NCI-H187 treated with DMSO at 0.1 percent for 48 hours (cell line): Measurements from ENCODE around the gene BNC2.
A peak's percentile ranks its signal among the peaks of the same experiment; 100 is the strongest.

ENCODE experiments used
- DNase-seq: peaks from one replicate; lab custom pipeline; 2025; lab: John Stamatoyannopoulos, UW

The BNC2 gene

DNA sequence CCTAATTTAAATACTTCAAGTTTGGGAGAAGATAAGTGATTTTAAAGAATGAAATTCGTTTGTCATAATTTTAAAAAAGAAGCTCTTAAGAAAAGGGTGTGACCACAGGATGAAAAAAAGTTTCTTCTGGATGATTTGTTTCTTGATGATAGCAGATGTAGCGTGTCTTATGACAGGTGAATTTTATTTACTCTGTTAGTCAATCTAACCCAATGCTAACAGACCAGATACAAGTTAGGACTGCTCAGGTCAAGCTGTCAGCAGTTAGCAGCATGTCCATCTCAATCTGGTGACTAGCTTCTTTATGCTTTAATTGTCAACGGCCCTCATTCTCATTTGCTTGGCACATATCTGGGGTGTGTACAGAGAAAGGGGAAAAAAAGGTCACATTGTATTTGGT, 456.0 kb downstream of the BNC2 start:
- no peak for DNase-seq

DNA sequence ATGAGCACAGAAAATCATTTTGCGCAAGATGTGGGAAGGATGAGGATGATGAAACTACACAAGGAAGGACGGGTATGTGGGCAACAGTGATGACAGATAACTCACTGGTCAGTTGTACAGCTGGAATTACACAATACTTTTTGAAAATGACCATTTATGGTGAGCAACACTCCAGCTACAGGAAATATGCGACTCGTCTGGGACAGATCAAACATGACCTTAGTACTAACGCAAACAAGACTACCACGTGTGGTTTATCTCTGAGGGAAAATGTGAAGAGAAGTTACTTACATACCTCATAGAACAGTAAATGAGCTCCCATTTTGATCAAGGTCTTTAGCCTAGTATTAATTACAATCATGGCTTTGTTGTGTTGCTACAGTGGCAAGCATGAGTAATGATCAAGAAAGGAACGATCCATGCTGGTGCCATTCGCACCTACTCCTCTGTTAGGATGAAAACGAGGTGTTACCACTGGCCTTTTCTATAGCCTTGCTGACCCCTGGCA, 456.9 kb downstream of the BNC2 start:
- no peak for DNase-seq

DNA sequence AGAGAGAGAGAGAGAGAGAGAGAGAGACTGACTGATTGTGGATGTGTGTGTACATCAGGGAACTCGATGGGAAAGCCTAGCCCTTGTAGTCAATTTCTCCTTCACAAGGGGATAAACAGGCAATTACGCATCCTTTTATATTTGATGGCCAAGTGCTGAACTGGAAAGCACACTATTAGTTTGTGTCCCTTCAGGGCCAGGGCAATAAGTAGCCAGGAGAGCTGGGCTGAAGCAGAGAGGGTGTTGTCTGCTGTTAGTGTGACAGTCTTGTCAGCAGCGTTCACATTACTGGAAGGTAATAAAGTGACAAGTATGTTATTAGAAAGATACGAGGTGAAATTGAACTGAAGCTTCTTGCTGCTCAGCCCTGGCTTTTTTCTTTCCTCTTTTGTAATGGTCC, 457.7 kb downstream of the BNC2 start:
- no peak for DNase-seq

DNA sequence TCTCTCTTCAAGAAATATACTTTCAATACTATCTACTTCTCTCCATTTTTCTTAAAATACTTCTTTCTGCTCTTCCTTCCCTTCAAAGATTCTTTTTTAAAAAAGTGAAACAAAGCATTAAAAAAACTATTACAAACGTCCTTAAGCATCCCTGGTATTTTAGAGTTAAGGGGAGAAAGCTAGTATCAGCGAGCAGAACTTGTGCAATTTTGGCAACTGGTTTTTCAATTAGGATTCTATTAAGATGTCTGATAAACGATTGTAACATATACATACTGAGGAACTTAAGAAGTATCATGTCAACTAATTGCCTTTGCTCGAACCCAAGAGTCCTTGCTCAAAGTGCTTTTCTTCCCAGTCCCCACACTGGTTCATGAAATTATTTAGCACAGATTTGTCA, 459.2 kb downstream of the BNC2 start:
- DNase-seq: no peak

DNA sequence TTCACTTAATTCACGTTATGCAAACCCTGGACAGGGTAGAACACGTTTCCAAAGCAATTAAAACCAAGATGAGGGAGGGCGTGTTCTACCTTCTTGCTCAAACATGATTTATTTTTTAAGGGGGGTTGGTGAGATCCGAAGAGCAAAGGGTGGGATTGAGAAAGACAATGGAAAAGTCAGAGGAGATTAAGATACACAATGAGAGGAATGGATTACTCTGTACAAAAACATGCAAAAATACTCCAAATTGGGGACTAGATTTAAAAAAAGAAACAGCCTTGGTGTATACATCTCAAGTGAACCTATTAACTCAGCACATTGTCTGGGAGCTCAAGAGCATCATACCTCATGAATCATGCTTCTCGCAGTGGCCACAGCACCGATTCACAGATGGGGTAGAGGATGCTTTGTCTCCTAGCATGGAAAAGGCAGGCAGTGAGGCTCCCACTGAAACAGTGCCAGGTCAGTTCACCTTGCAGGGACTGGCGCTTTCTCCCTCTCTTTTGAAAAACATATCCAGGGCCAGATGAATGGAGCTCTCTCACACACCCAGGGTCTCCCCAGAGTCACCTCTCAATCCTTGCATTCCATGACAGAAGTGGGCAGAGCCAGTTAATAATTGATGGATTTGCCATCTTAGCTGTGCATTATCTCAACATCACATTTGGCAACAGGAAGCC, 459.7 kb downstream of the BNC2 start:
- DNase-seq: no peak

DNA sequence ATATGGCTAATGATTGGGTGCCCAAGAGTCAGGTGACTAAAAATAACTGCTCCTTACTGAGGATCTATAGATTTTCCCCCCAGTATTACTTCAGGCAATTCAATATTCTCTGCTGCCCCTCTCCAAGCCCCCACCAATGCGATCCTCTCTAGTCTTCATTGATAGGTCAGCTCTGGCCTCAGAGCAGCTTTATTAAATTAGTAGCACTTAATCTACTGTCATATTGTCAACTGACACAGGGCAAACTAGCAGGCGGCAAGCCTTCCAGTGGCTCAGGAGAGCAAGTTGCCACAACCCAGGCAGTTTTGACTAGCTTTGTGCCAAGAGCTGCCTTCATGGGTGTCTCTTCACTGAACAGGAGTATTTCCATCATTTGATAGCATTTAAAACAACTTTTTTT, 462.9 kb downstream of the BNC2 start:
- DNase-seq: no peak

DNA sequence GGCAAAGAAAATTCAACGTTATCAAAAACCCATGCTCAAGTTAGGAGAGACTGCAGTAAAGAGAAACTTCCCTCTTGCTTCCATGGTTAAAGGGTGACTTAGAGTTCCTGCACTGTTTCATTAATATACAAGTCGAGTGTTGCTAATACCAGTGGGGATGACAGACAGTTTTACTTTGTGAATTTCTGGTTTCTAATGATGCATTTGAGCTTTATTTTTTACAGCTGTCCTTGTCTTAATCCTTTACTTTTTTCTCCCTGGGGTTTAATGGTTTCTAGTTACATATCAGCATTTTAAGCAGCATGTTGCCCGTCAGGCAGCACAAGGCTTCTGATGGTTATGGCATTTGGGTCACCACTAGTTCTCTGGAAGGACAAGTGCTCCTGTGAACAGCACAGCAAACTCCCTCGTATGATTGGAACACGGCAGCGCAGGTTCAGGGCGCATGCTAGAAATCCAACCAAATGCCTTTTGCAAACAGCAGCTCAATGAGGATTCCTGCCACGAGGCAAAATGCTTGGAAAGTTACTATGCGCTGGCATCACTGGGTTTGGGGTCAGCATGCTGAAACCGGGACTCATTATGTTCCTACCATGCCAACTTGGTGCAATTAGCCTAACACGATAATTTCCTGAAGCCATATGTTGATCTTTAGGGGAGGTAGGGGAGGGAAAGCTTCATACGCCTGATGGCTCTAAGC, 463.8 kb downstream of the BNC2 start:
- no peak for DNase-seq

DNA sequence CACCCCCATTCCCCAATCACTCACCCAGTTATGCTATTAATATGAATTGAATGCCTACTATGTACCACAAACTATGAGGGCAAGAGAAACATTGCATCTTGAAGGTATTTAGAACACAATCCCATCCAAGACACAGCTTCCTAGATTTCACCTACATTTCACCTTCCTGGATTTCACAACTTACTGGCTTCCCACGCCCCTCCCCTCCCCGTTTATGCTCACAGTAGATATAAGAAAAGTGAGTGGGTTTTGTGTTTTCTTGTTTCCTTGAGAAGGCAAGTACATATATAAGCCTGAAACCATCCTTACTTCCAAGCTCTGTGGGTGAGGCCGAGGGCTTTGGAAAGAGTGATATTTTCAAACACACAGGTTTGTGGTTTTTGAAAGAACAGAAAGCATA, 465.0 kb downstream of the BNC2 start:
- no peak for DNase-seq

DNA sequence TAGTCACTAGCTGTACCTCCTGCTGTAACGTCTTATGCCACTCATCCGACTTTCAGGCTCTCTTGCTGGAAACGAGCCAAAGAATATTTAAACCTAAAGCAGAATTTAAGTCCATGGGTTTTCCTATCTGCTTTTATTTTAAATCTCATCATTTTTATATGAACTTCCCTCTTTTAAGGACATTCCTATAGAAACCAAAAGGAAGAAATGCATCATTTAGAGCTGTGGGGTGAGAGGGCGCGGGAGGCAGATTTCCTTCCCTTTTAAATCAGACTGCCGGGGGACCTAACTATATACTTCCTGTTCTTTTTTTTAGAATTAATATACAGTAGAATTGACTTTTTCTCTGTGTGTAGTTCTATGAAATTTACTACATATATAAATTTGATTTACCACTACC, 468.8 kb downstream of the BNC2 start:
- no peak for DNase-seq

DNA sequence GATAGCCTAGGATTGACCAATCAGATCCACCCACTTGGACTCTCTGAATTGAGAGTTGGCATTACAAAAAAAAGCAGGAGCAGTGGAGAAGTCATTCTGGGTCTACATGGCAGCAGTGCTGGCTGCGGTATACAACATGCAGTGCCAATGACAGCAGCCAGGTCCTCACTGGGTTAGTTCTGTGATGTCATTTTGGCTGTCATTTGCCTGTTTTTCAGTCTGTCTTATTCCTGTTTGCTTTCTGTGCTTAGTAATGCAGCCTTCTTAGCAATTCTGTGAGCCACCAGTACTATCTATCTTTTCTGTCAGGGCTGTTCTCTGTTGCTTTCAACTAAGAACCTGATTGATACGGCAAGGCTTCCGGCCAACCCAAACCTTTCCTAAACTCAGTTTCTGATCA, 471.8 kb downstream of the BNC2 start:
- no peak for DNase-seq

DNA sequence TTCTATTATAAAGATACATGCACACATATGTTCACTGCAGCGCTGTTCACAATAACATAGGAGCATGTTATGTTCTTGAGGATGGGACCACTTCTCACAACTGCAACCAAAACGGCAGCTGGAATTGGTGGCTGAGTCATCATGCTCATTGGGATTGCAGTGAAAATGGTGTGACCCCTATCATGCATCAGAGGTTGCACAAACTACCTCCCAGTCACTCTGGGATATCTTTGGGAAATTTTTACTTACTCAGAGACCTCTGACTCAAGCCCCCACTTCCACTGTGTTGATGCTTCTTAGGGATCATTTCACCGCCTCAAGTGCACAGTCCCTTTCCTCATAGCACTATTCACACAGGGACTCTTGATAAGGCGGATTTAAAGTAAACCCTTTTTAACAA, 474.1 kb downstream of the BNC2 start:
- DNase-seq: no peak

DNA sequence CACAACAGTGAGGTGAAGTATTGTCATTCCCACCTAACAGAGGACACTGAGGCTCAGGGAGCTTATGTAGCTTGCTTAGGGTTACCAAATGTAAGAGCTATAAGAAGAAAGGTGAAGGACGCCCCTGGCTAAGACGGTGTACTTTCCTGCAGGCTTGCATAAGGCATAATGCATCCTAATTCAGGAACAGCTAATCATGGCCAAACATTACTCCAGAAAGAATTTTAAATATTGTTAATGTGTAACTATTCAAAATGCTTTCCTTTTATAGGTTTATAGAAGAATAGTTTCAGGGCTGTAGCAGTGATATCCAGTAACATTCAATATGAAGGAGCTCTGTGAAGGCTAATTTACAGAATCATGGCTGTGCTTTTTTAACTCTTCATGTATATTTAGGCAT, 479.1 kb downstream of the BNC2 start:
- DNase-seq: no peak

DNA sequence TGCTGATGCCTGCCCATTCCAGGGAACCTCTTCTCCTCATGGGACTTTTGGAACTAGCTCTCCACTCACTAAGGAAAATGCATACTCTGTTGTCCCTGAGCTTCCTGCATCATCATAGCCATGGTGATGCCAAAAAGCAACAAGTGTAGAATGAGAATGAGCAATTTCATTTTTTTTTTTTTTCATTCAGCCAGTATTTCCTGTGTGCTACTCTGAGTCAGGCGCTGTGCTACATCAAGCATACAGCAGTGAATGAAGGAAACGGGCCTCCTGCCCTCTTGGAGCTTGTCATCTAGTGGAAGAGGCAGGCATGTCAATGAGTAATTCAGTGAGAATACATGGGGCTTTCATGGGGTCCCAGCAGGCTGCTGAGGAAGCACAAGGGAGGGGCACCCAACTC, 483.1 kb downstream of the BNC2 start:
- no peak for DNase-seq

DNA sequence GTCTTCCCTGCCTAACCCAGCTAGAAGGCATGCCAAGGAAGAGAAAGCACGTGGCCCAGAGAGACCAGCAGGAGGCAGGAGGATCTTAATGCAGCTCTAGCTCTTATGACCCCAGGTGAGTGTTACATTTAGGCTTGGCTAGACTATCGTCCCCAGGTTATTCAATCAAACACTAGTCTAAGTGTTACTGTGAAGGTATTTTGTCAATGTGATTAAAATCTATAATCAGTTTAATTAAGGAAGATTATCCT, 483.7 kb downstream of the BNC2 start:
- DNase-seq: no peak

DNA sequence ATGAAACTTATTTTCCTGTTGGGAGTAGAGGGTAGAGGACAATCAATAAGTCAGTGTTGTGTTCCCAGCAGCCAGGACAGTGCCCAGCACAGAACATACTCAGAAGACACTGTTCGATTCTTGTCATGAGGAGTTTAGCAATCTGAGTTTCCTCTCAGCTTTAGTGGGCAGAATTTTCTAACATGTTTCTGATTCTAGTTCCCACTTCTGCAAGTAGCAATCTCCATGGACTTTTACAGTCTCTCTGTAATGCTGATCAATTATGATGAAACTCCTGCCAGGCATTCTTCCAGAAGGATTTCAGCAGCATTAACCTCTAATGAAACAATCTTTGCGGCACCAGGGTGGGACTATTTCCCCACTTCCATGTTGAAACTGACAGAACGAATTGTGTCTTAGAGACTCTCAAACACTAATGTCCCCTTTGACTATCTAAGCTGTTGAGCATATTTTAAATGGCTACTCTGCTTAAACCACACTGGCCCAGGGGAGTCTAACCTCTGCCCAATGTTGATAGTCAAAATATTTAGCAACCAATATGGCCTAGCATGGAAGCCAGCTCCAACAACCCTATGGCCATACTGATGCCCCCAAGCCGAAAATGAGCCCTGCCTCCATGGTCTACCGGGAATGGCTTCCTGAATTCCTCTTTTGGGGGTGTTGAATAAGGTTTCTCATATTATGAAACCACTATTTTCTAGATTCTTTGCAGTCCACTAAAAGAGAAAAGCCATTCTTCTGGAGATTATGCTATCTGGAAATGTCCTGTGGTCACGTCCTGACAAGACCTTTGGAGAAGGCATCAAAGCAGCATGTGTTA, 484.3 kb downstream of the BNC2 start:
- DNase-seq: no peak

DNA sequence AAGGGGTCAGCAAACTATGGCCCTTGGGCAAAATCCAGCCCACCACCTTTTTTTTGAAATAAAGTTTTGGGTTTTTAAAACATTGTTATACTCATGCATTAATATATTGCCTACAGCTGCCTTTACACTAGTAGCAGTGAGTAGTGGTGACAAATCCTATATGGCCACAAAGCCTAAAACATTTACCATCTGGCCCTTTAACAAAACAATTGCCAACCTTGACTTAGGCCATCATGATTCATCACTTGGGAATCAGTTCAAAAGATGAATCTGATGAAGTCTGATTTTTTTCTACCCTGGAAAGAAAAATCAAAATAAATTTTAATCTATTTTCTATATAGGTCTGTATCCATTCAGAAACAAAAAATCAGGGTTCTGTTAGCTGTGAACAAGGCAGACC, 484.9 kb downstream of the BNC2 start:
- DNase-seq: no peak

DNA sequence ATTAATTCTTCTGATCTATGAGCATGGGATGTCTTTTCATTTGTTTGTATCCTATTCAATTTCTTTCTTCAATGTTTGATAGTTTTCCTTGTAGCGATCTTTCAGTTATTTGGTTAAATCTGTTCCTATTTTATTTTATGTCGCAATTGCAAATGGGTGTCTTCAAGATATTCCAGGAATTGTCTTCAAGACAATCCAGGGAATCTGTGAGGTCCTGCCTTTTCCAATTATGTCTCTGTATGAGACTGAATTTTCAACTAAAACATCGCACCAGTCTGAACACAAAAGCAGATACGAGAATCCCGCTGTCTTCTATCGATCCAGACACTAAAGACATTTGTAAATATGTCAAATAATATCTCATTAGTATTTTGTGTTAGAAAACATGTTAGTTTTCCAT, 485.5 kb downstream of the BNC2 start:
- DNase-seq: no peak

DNA sequence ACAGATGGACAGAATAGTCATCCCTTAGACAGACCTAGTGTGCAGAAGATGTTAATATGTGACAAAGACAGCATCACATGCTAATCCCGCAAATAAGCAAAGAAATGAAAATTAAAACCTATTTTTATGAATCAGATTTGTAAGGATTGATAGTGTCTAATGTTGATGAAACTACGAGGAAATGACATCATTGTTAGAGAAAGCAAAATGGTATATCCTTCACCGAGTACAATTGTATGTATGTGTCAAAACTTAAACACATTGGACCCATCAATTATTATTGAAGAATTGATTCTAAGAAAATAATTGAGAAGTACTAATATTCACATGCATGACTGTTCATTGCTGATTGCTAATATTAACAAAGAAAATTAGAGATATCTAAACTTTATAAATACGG, 493.2 kb downstream of the BNC2 start:
- no peak for DNase-seq

DNA sequence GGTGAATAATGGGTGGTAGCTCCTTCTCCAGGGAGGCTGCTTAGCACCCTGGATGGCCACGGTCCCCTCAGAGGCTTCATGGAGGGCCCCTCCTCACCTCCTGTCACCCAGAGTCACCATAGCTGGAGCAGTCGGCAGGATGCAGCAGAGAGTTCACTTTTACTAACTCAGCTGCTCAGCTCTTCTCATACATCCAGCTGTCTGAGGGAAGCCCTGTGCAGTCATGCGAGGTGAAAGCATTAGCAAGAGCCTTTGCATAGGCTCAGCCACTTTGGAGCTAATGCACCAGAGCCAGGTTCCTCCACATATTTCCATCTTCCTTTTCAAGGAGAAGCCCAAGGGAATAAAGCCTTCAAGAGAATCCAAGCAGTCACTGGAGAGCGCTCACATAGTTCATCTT, 499.2 kb downstream of the BNC2 start:
- DNase-seq: peak; percentile 27

DNA sequence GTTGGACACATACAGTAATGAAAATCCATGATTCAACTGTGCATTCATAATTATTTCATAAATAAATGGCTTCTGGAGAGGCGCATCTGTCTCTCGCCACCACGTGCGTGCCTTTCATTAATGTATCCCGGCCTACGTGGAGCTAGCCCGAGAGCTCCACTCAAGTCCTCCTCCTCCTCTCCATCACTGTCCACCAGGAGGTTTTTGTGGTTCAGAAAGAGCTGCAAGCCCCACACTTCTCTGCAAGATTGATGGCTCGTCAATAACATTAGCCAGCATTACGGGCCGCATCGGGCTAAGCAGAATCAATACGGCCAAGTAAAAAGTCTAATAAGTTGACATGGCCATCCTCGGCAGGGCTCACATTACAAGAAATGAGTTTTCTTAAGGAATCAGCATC, 499.8 kb downstream of the BNC2 start:
- no peak for DNase-seq

DNA sequence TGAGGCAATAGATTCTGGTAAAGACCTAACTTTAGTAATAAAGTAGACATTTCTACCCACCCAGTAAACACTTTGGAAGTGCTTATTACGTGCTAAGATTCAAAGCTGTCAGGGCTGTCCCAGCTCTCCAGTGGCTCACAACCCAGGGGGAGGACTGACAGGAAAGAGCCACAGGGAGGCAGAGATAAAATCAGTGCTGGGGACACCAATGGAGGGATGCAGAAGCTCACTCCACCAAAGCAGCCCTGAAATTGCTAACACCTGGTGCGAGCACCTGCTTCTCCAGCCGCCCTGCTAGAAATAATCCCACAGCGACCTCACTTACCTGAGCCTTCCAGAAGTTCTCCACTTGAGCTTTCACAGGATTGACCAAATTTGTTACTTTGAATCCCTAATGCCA, 501.0 kb downstream of the BNC2 start:
- no peak for DNase-seq

DNA sequence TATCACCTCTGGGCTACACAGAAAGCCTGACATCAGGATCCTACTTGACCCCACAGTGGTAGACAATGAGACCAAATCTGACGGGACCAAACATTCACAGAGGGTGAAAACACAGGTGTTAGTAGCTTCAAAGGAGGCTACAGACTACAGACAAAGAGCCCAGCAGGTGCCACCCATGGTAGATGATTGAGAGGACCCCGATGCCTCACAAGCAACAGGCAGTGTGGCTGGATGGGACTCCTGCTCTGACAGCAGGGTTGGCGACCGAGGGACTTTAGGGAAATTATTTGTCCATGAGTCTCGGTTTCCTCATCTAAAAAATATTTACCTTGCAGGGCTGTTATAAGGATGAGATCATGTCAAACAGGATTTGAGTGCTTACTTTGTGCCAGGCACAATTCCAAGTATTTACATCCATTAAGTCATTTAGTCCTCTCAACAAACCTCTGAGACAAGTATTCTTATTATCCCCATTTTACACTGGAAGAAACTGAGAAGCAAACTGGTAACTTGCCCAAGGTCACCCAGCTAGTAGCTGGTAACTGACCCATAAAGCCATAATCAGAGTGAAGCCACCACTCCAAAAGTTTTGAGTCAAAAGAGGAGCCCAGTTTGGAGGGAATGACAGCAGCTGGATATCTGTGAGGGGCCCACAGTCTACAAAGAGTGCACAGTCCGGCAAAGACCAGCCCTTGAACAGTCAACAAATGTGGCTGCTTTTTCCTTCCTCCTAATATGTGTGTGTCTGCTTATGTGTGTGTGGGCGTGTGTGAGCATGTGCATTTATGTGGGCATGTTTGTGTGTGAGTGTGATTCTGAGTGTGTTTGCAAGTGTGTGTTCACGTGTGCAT, 502.0 kb downstream of the BNC2 start:
- DNase-seq: no peak
